HG03095 (cell line): ENCODE measurements around the gene PPP2R5C.

Experiments
- ATAC-seq: cut with Tn5 transposase; IDR thresholded peaks from one replicate; pipeline ENCODE4 v1.9.1; 2021; ENCODE audit warnings: moderate library complexity; ENCODE audit not compliant: unreplicated experiment

PPP2R5C gene

DNA sequence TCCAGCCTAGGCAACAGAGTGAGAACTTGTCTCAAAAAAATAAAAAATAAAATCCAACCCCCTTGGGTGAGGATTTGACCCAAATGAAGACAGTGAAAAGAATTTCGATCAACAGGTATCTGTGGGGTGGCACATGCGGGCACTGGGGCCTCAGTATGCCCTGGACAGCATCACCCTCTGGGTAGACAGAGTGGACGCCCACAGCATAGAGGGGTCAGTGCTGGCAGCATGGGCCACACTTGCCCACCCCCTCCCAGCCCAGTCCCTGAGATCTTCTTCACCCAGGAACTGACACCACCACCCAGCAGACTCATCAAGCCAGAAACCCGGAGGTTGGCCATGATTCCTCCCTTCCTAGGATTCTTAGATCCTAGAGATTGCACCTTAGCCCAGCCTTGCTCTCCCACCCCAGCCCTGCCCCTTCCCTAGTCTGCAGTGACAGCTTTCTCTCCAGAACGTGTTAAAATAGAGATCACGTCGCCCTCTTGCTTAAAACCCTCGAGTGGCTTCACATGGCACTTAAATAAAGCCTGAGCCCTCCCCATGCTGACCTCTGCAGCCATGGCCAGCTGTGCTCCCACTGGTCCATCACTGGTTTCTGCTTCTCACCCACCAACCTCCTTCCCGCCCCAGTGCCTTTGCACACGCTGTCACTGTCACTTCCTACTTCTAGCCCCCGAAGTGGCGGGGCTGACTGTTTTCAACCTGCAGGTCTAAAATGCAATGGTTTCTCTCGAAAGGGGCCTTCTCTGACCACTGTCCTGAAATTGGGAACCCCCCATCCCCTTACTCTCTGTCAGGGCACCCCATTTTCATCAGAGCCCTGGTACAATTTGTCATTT is 176.6 kb downstream of the PPP2R5C start:
- no peak for ATAC-seq

DNA sequence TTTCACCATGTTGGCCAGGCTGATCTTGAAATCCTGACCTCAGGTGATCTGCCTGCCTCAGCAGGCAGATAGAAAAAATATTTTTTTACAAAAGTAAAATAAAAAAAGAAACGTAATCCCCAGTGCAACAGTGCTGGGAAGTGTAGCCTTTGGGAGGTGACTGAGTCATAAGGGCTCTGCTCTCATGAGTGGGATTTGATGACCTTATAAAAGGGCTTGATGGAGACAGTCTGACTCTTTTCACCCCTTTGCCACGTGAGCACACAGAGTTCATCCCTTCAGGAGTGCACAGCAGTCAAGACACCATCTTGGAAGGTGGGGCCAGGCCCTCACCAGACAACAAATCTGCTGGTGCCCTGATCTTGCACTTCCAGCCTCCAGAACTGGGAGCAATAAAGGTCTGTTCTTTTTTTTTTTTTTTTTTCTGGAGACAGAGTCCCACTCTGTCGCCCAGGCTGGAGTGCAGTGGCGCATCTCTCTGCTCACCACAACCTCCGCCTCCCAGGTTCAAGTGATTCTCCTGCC is 178.2 kb downstream of the PPP2R5C start:
- no peak for ATAC-seq

DNA sequence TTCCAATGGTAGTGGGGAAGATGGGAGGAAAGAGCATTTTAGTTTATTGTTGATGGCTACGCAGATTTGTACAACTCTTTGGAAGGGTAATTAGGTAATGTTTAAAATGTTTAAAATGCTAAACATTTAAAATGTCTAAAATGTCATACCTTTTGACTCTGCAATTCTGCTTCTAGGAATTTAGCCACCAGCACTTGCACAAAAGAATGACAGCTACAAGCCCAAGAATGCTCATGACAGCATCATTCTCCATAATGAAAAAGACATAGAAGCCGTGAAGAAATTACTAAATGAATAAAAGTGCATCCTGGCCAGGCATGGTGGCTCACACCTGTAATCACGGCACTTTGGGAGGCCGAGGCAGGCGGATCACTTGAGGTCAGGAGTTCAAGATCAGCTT is 182.9 kb downstream of the PPP2R5C start:
- ATAC-seq: no peak

DNA sequence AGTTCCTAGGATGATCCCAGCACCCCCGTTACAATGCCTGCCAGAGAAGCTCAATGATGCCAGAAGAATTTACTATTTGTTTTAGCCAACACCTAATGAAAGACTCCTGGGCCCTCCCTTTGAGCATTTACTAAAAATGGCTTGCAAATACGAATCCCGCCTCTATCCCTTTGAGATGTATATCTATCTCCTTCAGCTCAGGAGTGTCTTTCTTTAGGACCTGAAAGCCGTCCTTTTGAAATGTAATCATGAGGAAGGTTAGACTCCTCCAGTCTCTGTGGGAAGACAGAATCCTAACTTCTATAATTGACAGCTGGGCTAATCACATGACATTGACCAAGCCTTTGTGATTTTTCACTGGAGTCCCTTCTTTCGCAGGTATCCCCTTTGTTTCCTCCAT is 183.7 kb downstream of the PPP2R5C start:
- no peak for ATAC-seq

DNA sequence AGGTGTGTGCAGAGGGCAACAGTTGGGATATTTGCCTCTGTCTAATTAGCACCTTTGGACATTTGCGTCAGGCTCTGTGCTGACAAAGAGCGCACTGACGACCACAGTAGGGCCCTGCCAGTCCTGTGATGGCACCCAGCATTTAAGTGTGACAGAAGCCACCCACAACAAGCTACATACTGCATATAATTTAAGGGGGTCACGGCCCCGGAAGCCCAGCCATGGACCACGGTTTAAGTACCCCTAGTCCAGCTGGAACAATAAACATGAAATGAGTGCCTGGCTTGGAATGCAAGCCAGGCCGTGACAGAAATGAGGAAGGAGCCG is 186.0 kb downstream of the PPP2R5C start:
- peak; percentile 9 for ATAC-seq

DNA sequence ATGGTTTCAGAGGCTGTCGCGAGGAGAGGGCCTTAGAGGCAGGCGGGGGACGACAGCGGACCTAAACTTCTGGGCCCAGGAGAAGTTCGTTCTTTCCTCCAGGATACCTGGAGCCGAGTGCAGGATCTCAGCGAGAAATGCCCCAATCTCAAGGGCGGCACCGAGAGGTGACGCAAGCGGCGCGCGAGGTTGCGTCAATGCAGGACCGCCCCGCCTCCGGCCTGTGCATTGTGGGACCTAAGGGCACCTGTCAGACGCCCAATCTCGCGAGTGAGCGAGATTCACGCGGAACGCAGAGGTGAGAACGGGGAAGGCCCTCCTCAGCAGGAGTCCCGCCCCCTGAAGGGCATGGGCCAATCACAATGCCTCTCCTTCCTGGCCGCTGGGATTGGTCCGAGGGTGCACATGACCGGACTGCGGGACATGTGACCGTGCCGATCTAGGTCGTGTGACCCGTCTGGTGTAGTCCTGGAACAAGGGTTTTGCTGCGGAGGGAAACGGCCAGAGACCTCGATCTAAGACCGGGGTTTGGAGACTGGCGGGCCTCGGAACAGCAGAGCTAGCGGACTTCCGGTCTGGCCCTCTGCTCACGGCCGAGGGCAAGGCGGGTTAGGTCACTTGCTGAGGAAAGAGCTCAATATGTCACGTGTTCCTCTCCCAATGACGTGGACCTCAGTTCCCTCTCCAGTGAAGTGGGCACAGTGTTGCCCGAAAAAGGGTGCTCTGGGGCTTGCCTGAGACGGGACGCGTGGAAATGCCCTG is 186.6 kb downstream of the PPP2R5C start:
- ATAC-seq: peak; percentile 95

DNA sequence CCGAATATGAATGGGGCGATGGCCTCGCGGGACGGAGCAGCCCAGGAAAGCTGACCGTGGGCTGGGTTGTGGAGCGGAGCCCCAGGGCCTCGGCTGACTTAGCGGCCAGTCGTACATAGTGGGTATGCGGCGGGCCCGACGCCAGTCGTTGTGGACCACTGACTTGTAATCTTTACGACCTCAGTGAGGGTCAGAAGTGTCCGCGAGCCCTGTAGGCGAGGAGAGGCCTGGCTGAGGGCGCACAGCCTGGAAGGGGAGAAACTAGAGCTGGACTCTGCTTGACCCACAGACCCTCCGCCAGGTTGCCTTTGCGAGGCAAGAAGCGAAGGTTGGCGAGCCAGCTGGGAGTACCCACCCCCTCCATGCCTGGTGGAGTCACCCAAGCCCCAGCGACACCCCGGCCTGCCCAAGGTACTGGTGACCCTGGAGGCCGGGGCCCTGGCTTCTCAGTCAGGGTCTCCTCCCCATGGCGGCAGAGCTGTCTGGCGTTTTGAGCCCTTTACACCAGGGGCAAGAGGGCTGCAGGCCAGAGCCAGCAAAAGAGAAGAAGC is 187.2 kb downstream of the PPP2R5C start:
- no peak for ATAC-seq

DNA sequence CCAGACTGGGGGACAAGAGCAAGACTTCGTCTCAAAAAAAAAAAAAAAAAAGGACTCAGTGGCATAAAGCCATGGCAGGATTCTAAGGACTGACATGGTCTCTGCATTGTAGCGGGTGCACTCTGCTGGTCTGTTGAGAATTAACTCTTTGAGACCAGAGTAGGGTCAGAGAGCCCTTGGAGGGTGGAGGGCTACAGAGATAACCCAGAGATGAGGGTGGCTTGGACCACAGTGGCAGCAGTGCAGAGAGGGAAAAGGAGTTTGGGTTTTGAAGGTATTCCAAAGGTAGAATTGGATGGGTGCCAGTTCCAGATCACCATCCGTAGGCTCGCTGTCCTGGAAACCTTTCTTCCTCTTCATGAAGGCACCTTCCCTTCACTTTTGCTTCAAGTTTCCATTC is 188.6 kb downstream of the PPP2R5C start:
- no peak for ATAC-seq

DNA sequence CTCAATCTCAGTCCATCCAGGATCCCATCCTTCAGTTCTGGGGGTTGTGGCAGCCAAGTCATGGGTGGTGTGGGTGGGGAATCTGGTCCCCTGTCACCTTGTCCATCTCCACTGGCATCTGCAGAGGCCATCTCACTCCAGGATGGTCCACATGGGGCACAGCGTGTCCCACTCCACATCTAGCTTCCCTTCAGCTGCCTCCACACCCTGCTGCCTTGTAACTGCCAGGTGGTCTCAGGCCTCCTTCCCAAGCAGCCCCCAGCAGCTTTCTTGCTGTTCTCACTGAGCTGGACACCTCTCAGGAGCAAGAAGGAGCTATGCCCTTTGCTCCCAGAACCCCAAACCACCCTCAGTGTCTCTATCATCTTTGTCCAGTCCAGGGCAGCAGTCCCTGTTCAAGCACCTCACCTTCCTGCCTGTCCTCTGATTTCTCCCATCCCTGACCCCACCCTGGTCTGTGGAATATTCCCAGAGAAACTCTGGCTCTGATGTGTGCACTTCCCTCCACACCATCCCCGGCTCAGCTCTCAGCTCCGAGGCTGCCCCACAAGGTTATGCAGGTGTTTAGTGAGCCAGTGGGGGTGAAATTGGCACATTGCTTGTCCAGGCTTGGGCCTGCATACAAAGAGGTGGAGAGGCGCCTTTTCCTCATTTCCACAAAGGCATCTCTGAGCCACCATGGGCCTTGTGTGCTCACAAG is 189.2 kb downstream of the PPP2R5C start:
- no peak for ATAC-seq

DNA sequence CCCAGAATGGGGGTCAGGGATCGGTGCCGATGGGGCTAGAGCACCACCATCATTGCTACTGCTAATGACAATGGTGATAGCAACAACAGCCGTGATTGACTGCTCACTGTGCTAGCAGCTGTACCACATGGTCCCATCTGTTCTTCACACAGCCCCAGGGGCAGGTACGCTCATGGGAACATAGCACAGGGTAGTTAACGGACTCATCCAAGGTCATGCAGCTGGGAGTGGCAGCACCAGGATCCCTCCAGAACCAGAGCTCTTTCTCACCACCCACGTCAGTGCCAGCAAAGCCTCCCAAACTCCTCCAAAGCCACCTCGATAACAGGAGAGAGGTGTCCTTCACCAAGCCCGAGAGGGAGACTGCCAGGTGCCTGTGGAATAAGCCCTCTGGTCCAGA is 191.6 kb downstream of the PPP2R5C start:
- no peak for ATAC-seq

DNA sequence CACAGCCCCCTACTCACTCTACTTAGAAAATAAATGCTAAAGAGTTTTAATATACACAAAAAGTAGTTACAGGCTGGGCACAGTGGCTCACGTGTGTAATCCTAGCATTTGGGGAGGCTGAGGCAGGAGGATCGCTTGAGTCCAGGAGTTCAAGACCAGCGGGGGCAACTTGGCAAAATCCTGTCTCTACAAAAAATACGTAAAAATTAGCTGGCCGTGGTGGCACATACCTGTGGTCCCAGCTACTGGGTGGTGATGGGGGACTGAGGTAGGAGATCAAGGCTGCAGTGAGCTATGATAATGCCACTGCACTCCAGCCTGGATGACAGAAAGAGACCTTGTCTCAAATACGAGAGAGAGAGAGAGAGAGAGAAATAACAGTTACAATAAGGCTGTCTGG is 193.0 kb downstream of the PPP2R5C start:
- ATAC-seq: no peak

DNA sequence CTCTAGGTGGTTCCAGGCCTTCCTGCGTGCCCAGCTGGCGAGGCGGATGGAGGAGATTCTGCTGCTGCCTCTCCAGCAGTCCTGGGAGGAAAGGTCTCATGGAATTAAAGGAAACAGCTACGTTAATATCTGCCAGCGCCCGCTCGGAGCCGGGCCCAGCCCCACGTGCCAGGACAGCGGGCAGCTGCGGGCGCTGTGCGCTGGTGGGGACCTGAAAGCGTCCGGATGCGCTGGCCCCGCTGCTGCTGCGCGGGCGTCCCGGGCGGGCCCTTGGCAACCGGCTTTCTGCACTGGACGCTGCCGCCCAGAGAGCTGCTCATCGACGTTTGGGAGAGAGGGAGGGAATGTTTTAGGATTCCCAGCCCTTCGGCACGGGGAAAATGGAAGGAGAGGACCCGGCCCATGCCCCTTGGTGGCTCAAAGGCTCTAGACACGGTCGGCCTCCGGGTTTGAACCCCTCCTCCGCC is 194.2 kb downstream of the PPP2R5C start:
- no peak for ATAC-seq

DNA sequence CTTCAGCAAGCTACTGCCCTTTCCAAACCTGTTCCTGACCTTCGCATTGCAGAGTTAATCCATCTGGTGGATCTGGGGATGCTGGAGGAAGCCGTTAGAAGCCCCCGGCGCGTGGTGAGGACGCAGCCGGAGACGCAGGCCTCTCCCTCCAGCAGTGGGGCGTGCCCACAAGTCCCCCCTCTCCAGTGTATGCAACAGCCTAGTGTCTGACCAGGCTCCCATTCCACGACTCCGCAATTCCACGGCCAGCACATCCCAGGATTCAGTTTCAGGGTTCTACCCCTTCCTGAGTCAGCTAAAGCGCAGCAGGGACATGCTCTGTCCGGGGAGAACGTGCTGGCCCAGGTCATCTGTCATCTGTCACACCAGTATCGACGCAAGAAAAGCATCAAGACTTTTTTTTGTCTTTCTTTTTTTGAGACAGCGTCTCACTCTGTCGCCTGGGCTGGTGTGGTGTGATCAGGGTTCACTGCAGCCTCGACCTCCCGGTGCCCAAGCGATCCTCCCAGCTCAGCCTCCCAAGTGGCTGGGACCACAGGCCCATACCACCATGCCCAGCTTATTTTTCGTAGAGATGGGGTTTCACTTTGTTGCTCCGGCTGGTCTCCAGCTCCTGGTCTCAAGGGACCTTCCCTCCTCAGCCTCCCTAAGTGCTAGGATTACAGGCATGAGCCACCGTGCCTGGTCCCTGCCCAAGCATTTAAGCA is 194.8 kb downstream of the PPP2R5C start:
- ATAC-seq: no peak

DNA sequence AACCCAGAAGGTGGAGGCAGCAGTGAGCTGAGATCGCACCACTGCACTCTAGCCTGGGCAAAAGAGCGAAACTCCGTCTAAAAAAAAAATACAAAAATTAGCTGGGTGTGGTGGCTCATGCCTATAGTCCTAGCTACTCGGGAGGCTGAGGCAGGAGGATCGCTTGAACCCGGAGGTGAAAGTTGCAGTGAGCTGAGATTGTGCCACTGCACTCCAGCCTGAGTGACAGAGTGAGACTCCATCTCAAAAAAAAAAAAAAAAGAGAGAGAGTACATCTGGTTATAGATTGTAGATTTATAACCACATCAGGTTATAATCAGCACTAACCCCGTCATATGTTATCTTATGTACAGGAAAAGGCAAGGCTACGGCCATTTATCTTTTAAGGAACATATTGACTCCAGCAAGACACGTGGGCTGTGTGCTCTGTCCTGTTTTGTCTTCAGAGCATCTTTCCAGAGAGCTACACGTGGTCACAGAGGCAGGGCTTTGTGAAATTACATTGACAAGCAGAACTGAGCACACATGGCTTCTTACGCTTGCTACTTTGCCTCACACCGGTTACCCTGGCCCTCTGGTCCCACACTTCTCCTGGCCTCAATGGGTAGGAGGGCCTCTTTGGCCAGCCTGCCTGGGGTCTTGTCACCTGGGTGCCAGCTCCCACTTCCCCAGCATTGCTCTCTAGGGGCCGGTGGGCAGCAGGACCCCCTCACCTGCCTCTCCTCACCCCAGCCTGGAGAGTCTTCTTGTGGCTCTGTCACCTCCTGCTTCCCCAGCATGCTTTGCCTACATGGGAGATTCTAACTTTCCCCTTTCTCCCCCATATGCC is 196.1 kb downstream of the PPP2R5C start:
- no peak for ATAC-seq

DNA sequence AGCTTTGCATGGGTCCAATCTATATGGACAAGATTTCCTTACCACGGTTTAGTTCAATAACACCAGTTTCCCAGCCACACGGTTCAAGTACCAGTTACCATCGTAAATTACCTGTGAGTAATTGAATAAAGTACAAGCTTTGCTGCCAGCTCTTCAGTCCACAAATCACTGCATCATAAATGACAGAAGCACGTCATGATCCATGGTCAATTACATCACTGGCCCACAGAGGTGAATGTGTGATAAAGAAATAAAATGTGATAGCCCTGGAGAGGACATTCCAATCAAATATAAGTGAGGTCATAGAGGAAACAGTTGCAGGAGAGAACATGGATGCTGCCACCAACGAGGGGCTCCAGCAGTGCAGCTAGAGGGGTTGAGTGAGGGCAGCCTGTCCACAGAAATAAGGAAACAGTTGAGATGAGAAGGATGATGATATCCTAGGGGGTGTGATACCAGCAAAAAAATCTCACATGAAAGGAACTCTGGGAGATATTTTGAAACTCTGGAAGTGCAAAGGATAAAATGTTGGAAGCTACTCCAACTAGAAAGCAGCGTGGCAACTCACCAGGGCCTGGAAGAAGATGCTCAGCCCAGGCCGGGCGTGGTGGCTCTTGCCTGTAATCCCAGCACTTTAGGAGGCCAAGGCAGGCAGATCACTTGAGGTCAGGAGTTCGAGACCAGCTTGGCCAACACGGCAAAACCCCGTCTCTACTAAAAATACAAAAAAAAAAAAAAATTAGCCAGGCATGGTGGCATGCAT is 197.1 kb downstream of the PPP2R5C start:
- no peak for ATAC-seq

DNA sequence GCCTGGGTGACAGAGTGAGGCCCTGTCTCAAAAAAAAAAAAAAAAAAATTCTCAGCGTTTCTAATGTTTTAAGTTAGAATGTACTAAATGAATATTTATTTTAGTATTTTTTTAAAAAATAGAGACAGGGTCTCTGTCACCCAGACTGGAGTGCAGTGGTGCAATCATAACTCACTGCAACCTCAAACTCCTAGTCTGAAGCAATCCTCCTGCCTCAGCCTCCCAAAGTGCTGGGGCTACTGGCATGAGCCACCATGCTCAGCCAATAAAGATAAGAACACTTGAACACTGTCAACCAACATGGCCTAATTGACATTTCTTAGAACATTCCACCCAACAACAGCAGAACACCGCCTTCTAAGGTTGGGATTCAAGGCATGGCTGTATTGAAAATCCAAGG is 197.8 kb downstream of the PPP2R5C start:
- ATAC-seq: no peak

DNA sequence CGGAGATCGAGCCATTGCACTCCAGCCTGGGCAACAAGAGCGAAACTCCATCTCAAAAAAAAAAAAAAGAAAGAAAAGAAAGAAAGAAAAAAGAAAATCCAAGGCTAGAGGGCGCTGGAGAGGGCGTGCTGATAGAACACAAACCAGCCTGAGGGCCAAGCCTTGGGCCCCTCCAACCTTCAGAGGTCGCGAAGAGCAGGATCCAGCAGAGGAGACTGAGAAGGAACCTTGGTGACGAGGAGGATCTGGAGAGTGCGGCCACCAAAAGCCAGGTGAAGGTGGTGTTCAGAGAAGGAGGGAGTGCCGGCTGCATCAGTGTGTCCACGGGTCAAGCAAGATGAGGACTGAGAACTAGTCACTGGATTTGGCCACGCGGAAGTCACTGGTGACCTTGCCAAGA is 198.7 kb downstream of the PPP2R5C start:
- ATAC-seq: no peak

DNA sequence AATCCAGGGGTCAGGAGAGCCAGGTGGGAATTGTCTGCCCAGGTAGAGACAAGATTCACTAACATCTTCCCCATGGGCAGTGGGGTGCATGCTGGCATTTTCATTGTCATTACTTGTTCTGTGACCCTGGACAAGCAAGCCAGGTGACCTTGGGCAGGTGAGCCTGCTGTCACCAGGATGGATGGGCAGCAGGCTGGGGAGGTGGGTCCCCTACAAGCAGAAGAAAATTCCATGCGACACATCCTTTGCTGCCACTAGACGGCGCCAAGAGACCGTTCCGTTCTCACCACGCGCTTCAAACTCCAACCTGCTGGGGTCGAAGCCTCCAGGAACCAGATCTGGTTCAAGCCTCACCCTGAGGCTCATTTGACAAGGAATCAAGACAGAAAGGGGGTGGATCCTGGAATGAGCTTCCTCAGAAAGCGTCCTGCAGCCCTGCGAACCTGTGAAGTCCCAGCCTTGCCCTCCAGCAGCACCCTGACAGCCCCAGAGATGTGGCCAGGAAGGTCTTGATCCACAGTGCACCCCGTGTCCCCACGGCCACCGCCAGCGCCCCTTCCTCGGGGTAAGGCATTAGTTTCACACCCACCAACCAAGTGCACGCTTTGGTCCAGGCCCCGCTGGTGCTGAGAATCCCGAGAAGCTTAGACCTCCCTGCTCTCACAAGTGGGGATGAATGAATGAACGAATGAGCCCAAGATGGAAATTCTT is 199.7 kb downstream of the PPP2R5C start:
- ATAC-seq: no peak
